HG03175 (cell line): ENCODE results near the gene DBI.
"Not testable (repeated sequence)": the region's sequence is repeated elsewhere in the genome, so short reads cannot be mapped to it uniquely, and the experiment has no call there.

Experiments used
- ATAC-seq: cut with Tn5 transposase; IDR thresholded peaks from one replicate; pipeline ENCODE4 v1.9.1; 2021; ENCODE audit warnings: mild to moderate bottlenecking, moderate library complexity; ENCODE audit not compliant: unreplicated experiment

The DBI gene

GRCh38 chr2:119364798-119365197 is 2.0 kb upstream of the DBI start:
- ATAC-seq = no peak

GRCh38 chr2:119365436-119365835 is 1.3 kb upstream of the DBI start:
- no peak for ATAC-seq

GRCh38 chr2:119366161-119366648 is 572 bp upstream of the DBI start:
- peak; percentile 8 for ATAC-seq

- ATAC-seq = peak; percentile 36
Measured at GRCh38 chr2:119367472-119368099, 809 bp downstream of the DBI start.

- no peak for ATAC-seq
Measured at GRCh38 chr2:119369845-119370244, 3.1 kb downstream of the DBI start.

GRCh38 chr2:119371111-119371510 is 4.3 kb downstream of the DBI start:
- ATAC-seq = no peak

GRCh38 chr2:119372778-119373568 is 6.2 kb downstream of the DBI start:
- no peak for ATAC-seq

GRCh38 chr2:119373907-119374745 is 7.3 kb downstream of the DBI start:
- not testable (repeated sequence) for ATAC-seq

- not testable (repeated sequence) for ATAC-seq
Measured at GRCh38 chr2:119376406-119376805, 9.6 kb downstream of the DBI start.

- no peak for ATAC-seq
Measured at GRCh38 chr2:119376810-119377209, 10.0 kb downstream of the DBI start.

GRCh38 chr2:119377294-119377992 is 10.7 kb downstream of the DBI start:
- ATAC-seq = no peak

- no peak for ATAC-seq
Measured at GRCh38 chr2:119377993-119378345, 11.2 kb downstream of the DBI start.

GRCh38 chr2:119378566-119378965 is 11.8 kb downstream of the DBI start:
- no peak for ATAC-seq

- ATAC-seq = no peak
Measured at GRCh38 chr2:119383410-119384140, 16.8 kb downstream of the DBI start.

- no peak for ATAC-seq
Measured at GRCh38 chr2:119384971-119385370, 18.2 kb downstream of the DBI start.

- no peak for ATAC-seq
Measured at GRCh38 chr2:119385466-119385865, 18.7 kb downstream of the DBI start.

- peak; percentile 81 for ATAC-seq
Measured at GRCh38 chr2:119387381-119388129, 20.8 kb downstream of the DBI start.

- no peak for ATAC-seq
Measured at GRCh38 chr2:119389615-119390306, 23.0 kb downstream of the DBI start.
